H54 (cell line): ENCODE measurements around the gene TSPAN8.

ENCODE experiments used
- DNase-seq: peaks from one replicate; pipeline ENCODE4 v3.0.0; 2011; ENCODE audit warnings: low spot score, mixed read lengths; ENCODE audit not compliant: insufficient read length
- FAIRE-seq: peaks from 3 replicates; lab custom pipeline; 2011; peaks lifted over from hg19 to GRCh38; lab: Jason Lieb, UNC
- POLR2A ChIP-seq: IDR thresholded peaks from 2 replicates; pipeline ENCODE4 v1.6.1; 2011; ENCODE audit warnings: low read depth, mild to moderate bottlenecking, low read length

TSPAN8 gene

GRCh38 chr12:71157601-71158233 is at the start of gene TSPAN8:
TSPAN8 (minus strand) TSS chr12:71157999; CDS start chr12:71157678, 321 bp downstream.
- FAIRE-seq = no peak
- DNase-seq = no peak
- no peak for TF ChIP-seq POLR2A

- DNase-seq (no peak), FAIRE-seq (no peak)
- no peak for TF ChIP-seq POLR2A
Observed at GRCh38 chr12:71201136-71201679, 43.4 kb upstream of the TSPAN8 start.

GRCh38 chr12:71200706-71201105 is 42.9 kb upstream of the TSPAN8 start:
- FAIRE-seq = no peak
- DNase-seq = no peak
- no peak for TF ChIP-seq POLR2A

- FAIRE-seq = no peak
- DNase-seq = no peak
- TF ChIP-seq POLR2A = no peak
Observed at GRCh38 chr12:71197460-71197859, 39.7 kb upstream of the TSPAN8 start.

GRCh38 chr12:71195338-71195896 is 37.6 kb upstream of the TSPAN8 start:
- DNase-seq (no peak), FAIRE-seq (no peak)
- no peak for TF ChIP-seq POLR2A

GRCh38 chr12:71194657-71195056 is 36.9 kb upstream of the TSPAN8 start:
- FAIRE-seq (no peak), DNase-seq (no peak)
- no peak for TF ChIP-seq POLR2A

- FAIRE-seq (no peak), DNase-seq (no peak)
Observed at GRCh38 chr12:71193041-71193440, 35.2 kb upstream of the TSPAN8 start.

GRCh38 chr12:71191509-71192196 is 33.9 kb upstream of the TSPAN8 start:
- DNase-seq = no peak
- TF ChIP-seq POLR2A = no peak
- no peak for FAIRE-seq

More at GRCh38 chr12:71193041-71193440, 35.2 kb upstream of the TSPAN8 start:
- TF ChIP-seq POLR2A = no peak

GRCh38 chr12:71190822-71191221 is 33.0 kb upstream of the TSPAN8 start:
- TF ChIP-seq POLR2A = no peak
- DNase-seq = no peak
- FAIRE-seq = no peak

- no peak for TF ChIP-seq POLR2A
- no peak for FAIRE-seq
- DNase-seq = no peak
Observed at GRCh38 chr12:71187379-71187778, 29.6 kb upstream of the TSPAN8 start.

GRCh38 chr12:71186571-71187288 is 28.9 kb upstream of the TSPAN8 start:
- FAIRE-seq = no peak
- no peak for TF ChIP-seq POLR2A

GRCh38 chr12:71183846-71184245 is 26.0 kb upstream of the TSPAN8 start:
- TF ChIP-seq POLR2A = no peak
- DNase-seq (no peak), FAIRE-seq (no peak)

More at GRCh38 chr12:71186571-71187288, 28.9 kb upstream of the TSPAN8 start:
- no peak for DNase-seq

- no peak for DNase-seq
- no peak for FAIRE-seq
- no peak for TF ChIP-seq POLR2A
Observed at GRCh38 chr12:71183018-71183417, 25.2 kb upstream of the TSPAN8 start.

GRCh38 chr12:71178162-71178561 is 20.4 kb upstream of the TSPAN8 start:
- no peak for DNase-seq
- TF ChIP-seq POLR2A = no peak
- FAIRE-seq = no peak

GRCh38 chr12:71174825-71175224 is 17.0 kb upstream of the TSPAN8 start:
- TF ChIP-seq POLR2A = no peak
- DNase-seq (no peak), FAIRE-seq (no peak)
